ENCODE results near the gene HAND2.
A peak's percentile ranks its signal among the peaks of the same experiment; 100 is the strongest.

The HAND2 gene

GRCh38 chr4:173519111-173520101, 10.6 kb downstream of the HAND2 start:
- no peak for DNase-seq

- no peak for DNase-seq
Observed at GRCh38 chr4:173518425-173519102, 11.5 kb downstream of the HAND2 start.

DNA sequence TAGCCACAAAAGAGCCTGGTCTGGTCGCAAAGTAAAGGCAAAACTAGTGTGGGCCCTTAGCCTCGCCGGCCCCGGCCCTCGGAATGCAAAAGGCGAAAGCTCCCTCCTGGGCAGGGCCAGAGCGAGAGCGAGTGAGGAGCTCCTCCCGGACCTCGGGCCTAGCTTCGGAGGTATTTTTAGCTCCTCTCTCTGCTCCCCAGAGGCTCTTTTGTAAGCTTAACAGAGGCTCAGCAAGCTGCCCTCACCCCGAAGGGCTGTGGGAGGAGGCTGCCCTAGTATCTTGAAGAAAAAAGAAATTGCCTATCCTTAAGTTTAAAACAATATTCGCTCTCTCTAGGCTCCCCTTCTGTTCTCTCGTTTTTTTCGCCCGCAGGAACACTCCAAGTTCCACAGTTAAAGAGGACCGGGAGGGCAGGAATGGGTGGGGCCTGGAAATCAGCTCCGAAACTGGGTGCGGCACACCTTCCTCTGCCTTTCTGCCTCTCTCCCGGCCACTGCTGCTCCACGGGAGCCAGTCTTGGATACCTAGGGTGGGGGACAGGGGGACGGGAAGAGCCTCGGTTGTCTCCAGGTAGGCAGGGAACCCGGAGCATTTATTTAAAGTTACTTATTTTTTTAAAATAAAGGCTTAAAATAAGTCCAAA, 12.1 kb downstream of the HAND2 start:
- no peak for DNase-seq

DNA sequence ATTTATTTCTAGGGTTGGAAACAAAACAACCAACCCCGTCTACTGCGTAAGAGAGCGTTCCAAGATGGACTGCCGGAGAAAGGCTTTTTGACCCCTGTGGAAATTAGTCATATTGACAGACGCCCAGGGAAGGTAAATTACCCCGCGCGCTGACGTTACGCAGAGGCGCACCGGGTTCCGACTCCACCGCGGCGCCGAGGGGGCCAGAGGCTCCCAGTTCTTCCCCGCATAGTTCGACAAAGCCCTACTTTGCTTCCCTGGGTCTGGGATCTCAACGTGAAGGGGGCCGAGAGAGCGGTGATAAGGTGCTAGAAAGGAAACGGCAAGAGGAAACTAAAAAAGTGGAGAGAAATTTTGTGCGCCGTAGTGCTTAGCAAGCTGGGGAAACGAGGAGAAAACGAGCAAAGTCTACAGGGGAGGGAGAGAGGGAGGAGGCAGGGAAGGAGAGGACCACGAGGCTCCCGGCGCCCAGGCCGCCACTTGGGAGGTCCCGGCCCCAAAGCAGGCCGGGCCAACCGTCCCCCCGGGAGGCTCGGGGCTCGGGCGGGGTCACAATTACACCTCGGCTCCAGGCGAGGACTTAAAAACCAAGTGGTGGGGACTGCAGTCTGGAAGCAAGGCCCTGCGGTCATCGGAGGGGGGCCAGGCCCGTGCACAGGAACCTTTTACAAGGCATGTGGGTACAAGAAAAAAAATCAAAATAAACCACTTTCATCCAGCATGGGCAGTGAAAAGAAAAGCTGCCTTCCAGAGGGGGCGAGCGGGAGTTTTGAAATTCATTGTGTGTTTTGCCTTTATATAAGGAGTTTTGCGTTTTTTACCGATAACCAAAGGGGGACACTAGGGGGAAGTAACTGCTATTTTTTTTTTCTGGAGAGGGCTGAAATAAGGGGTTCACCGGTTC, 13.2 kb downstream of the HAND2 start:
- DNase-seq: no peak

DNA sequence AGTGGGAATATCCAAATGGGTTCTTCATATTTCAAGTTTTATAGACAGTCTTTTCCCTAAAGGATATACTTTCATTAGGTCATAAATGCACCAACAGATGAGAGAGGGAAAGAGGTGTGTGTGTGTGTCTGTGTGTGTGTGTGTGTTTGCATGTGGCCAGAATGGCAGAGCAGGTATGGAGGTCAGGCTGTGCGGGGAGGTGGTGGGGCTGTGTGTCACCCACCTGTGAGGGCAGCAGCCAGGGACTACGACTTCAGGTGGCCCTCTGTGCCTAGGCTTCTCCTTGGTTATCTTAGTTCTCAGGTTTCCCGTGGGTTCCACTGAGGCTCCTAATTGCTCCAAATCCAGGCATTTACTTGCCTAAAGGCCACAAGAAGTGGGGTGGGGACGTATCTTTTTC, 14.6 kb downstream of the HAND2 start:
- DNase-seq: no peak

DNA sequence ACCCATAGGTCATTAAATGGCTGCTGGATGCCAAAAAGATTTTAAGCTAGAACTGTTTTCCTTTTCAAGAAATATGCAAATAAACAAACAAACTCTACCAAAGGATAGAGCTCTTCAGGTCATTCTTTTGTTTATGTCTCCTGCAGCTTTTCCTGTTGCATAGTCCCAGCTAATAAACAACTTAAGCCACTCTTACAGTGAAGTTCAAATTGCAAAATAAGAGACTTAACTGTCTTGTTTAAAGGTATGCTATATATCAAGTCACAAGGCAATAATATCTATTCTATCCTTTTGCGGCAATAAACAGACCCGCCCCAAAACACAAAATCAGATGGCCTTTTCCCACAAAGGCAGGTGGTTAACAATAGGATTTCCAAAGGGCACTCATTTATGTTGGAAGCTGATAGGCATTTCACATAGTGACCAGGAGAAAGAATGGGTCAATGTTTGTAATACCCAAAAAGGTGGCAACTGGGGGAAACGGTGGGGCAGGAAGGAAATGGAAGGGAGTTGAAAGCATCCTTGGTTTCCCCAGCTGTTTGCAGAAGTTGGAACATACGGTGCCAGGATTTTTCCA, 15.3 kb downstream of the HAND2 start:
- no peak for DNase-seq

DNA sequence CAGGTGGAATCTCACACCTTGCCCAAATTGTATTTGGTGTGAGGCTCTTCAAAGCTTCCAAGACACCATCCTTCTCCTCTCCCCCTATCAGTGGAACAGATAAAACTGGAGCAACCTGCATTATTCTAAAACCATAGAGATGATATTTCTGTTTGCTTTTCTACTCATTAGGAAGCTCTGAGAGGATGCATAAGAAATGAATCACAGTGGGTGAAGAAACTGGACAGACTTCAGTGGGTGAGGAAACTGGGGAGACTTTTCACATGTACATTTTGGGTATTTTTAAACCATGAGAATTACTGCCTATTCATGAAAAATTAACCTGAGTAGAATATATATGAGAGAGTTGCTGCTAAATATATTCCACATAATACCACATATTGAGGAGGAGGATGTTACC, 16.4 kb downstream of the HAND2 start:
- DNase-seq: no peak

DNA sequence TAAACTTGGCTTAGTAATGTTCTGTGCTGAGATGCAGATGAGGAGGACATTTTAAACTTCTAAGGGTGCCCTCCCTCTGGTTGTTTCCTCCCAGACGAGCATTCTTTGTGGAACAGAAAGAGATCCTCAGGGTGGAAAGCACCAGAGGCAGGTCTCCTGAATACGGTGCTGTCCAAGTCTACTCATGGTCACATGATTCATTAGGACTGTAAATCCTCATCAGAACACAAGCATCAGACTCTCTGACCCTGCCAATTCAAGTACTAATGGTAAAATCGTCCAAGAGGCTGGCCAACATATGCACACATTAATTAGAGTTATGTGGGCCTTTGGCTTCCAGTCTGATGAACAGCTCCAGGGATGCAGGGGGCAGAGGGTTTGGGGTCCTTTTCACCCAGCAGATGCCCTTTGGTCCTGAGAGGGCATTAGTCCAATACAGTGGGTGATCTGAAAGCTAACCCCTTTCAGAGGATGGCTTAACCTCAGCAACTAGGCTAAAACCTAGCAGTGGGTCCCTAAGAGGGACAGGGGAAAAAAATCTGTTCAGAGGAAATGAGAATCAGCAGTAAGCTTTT, 18.2 kb downstream of the HAND2 start:
- no peak for DNase-seq

DNA sequence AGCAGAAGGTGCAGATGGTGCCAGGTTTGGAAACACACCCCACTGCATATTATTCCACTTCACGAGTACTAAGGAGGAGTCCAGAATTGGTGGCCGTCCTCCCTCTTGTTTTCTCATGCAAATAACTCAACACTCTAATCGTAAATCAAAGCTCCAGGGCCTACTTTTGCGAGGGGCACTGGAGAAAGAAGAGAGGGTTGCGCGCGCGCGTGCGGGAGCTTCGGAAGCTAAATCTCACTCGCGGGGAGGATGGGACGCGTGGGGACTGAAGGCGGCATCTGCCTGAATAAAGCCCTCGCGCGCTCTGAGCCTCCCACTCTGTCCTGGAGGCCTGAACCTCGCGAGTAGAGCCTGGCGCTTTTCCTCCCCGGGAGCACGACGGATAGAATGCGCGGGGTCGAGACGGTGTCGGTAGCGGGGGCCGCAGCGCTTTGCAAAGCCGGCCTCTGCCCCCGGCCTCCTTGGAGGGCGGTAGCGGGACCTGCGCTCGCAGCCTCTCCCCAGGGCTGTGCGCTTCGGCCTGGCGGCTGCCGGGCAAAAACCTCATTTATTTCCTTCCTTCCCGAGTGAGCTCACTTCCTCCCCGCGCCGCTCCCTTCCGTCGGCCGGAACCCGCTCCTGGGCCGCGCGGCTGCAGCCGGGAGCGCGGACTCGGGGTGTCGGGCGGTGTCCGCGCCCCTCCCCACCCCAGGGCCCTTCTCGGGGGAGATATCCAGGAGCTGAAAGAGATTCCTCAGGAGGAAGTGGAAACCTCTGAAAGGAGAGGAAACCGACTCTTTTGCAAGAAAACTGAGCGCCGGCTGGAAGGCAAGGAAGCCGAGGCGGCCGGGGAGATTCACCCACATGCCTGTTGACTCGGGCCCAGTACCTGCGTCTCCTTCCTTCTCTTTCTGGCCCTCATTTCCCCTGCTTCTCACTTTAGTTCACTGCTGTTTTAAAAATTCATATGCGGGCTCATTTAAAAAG, 20.7 kb downstream of the HAND2 start:
- no peak for DNase-seq

GRCh38 chr4:173508386-173509035, 21.5 kb downstream of the HAND2 start:
- no peak for DNase-seq

DNA sequence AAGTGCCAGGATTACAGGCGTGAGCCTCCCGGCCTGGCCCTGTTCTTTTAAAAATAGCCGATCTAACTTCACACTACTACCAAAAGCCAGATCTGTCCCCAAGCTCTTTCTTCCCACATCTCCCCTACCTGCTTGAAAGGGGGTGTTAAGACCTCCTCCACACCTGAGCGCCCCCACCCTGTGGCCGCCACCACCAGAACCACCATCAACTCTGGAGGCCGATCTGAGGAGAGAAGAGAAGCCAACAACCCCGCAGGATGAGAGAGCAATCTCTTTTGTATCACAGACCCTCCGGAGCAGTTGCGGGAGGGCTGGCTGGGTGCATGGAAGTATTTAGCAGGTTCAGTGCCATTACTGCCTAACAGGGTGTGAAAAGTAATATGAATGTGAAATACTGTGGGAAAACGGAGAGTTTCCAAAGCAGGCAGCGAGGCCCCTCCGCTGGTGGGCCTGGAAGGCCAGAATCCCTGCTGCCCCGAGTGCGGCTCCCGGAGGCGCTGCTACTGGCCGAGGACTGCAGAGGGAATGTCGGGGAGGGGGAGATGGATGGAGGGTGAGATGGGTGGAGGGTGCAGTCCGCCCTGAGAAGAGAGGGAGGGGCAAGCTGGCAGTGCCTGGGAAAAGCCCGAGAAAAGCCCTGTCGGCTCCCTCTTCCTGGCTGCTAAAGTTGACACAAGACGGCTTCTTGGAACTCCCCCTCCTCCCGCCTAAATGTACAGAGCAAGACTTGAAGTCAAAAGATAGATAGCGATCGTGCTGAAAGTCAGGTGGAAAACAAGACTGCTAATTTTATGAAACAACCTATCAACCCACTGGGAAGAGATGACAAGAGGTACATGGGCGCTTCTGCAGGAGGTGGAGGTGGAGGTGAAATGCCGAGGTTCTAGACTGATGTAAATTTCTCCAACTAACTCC, 22.3 kb downstream of the HAND2 start:
- DNase-seq: no peak

- DNase-seq: no peak
Observed at GRCh38 chr4:173506597-173507211, 23.3 kb downstream of the HAND2 start.

DNA sequence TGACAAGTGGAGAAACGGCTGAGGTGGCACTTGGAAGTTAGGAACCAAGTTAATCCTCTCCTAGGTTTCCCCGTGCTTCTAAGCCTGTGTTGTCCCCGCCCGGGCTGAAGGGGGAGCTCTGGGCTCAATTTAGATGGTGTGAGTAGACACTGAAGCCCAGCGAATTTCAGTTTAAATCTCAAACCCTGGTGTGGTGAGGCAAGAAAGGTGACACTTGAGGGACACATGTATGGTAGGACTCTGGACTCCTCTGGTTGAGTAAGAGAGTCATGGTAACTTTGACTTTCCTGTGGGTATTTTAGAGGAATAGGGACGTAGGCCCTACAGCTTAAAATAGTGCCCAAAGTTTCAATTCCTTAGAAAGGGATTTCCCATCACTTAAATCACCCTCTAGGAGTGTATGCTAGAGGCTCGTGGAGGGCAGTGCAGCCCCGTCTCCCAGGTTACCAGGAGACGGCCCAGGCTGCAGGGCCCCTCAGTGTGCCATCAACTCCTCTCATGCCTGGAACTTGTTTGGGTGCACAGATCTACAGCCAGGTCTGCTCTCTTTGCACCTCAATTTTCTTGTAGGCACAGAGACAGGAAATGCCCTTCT, 24.0 kb downstream of the HAND2 start:
- DNase-seq: peak; percentile 23

GRCh38 chr4:173504181-173504503, 25.9 kb downstream of the HAND2 start:
- no peak for DNase-seq

- DNase-seq: no peak
Observed at GRCh38 chr4:173503330-173504180, 26.5 kb downstream of the HAND2 start.

DNA sequence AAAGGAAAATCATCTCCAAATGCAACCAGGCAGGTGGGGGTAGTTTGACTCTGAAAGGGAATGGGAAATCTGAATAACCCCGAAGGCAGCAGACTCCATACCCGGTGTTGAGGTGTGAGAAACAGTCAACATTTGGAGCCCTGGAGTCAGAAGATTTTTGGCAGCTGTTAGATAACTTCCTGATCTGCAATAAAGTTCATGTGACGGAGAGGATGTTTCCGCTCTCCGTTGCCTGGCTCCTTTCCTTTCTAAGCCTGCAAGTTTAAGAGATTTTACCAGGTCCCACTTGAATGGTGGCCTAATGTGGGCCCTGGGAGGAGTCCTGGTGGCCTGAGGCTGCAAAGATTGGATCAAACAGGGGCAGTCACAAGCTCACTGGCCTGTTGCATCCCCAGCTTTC, 27.7 kb downstream of the HAND2 start:
- DNase-seq: no peak

- no peak for DNase-seq
Observed at GRCh38 chr4:173501592-173502150, 28.4 kb downstream of the HAND2 start.
